Esophagus squamous epithelium (tissue), 4 donors: ENCODE results near the gene PCLO.

ENCODE experiments used
- POLR2A ChIP-seq, 4 donors: fragments of 450-650 bp; IDR thresholded peaks; one replicate each; pipeline ENCODE4 v1.6.1; 2017; ENCODE audit warnings: antibody characterized with exemption in 4 of 4, mild to moderate bottlenecking in 4 of 4, moderate library complexity in 3 of 4
- TF ChIP-seq, protein P1 (sequence below), 6 experiments: fragments of 450-650 bp in 4 of 6; fragments of 200-600 bp in 2 of 6; sonication (generic) in 2 of 6; IDR thresholded peaks; one replicate each; pipeline ENCODE4 v1.5.1; 2016 to 2019; ENCODE audit warnings: antibody characterized with exemption in 6 of 6, mild to moderate bottlenecking in 4 of 6, moderate library complexity in 4 of 6

DNA sequence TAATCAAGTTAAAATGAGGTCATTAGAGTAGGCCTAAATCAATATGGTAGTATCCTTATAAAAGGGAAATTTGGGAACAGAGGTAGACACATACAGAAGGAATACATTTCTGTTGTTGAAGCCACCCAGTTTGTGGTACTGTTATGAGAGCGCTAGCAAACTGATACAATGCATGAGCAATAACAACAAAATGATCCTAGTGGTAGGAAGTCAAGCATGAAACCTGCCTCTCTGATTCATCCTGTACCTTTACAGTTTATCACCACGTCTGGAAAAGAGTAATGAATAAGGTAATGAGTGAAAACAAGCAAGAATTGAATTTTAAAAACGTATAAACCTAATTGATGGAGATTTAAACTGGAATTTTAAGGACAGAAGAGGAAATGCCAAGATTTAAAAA is 217.2 kb downstream of the PCLO start:
- TF ChIP-seq, protein P1, sequence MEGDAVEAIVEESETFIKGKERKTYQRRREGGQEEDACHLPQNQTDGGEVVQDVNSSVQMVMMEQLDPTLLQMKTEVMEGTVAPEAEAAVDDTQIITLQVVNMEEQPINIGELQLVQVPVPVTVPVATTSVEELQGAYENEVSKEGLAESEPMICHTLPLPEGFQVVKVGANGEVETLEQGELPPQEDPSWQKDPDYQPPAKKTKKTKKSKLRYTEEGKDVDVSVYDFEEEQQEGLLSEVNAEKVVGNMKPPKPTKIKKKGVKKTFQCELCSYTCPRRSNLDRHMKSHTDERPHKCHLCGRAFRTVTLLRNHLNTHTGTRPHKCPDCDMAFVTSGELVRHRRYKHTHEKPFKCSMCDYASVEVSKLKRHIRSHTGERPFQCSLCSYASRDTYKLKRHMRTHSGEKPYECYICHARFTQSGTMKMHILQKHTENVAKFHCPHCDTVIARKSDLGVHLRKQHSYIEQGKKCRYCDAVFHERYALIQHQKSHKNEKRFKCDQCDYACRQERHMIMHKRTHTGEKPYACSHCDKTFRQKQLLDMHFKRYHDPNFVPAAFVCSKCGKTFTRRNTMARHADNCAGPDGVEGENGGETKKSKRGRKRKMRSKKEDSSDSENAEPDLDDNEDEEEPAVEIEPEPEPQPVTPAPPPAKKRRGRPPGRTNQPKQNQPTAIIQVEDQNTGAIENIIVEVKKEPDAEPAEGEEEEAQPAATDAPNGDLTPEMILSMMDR (IDR thresholded peaks at IDR 0.05), result no peak
- no peak for TF ChIP-seq POLR2A (IDR thresholded peaks at IDR 0.05)
